Smooth muscle cell (in vitro differentiated cells): ENCODE data around the gene ADAMTS4. TPM values are rescaled to one million over a fixed set of nuclear protein-coding genes. Genes with fewer than 3 reads are reported as not detected.
A peak's percentile ranks its signal among the peaks of the same experiment; 100 is the strongest.

Experiments
- DNase-seq: peaks from one replicate; lab custom pipeline; 2025; ENCODE audit not compliant: unreplicated experiment; lab: John Stamatoyannopoulos, UW
- H2AFZ ChIP-seq: fragments of 200-600 bp; sonication (generic); 2 replicates; pipeline ENCODE4 v1.6.0; 2016; ENCODE audit warnings: antibody characterized with exemption, low read depth, mild to moderate bottlenecking
- H3F3A ChIP-seq: fragments of 200-600 bp; sonication (generic); 2 replicates; pipeline ENCODE4 v1.6.0; 2017; ENCODE audit warnings: antibody characterized with exemption, low read depth
- H3K27ac ChIP-seq: fragments of 200-600 bp; sonication (generic); 2 replicates; pipeline ENCODE4 v1.5.1; 2016; ENCODE audit warnings: low read depth, mild to moderate bottlenecking
- H3K27me3 ChIP-seq: fragments of 200-600 bp; sonication (generic); 2 replicates; pipeline ENCODE4 v1.6.1; 2016; ENCODE audit warnings: low read depth, mild to moderate bottlenecking
- H3K36me3 ChIP-seq: fragments of 200-600 bp; sonication (generic); 2 replicates; pipeline ENCODE4 v1.5.1; 2016; ENCODE audit warnings: low read depth
- H3K4me1 ChIP-seq: fragments of 200-600 bp; sonication (generic); 2 replicates; pipeline ENCODE4 v1.5.1; 2016; ENCODE audit warnings: low read depth
- H3K4me2 ChIP-seq: fragments of 200-600 bp; sonication (generic); 2 replicates; pipeline ENCODE4 v1.6.0; 2016; ENCODE audit warnings: mild to moderate bottlenecking
- H3K4me3 ChIP-seq: fragments of 200-600 bp; sonication (generic); 2 replicates; pipeline ENCODE4 v1.5.1; 2016; ENCODE audit warnings: mild to moderate bottlenecking
- H3K79me2 ChIP-seq: fragments of 200-600 bp; sonication (generic); 2 replicates; pipeline ENCODE4 v1.6.0; 2016; ENCODE audit warnings: low read depth, mild to moderate bottlenecking
- H3K9ac ChIP-seq: fragments of 200-600 bp; sonication (generic); 2 replicates; pipeline ENCODE4 v1.6.0; 2016; ENCODE audit warnings: low read depth
- H3K9me3 ChIP-seq: fragments of 200-600 bp; sonication (generic); replicated peaks from 2 replicates; pipeline ENCODE4 v1.5.1; 2016; ENCODE audit warnings: low read depth
- H4K20me1 ChIP-seq: fragments of 200-600 bp; sonication (generic); 2 replicates; pipeline ENCODE4 v1.6.0; 2016; ENCODE audit warnings: low read depth
- WGBS: methylation state at CpG from one replicate; pipeline ENCODE4 v1.1.7; 2016; ENCODE audit warnings: low lambda C conversion rate; 5-methylcytosine and 5-hydroxymethylcytosine counted together
- polyA plus RNA-seq: library from polyadenylated mRNA; unstranded; fragments of >200 nt; fragmentation: Nextera tagmentation; extraction: Ambion mirVana; gene quantifications from 2 replicates; pipeline ENCODE4 v1.2.1, GENCODE V29; 2016
- total RNA-seq: library from RNA; depleted of rRNA; stranded (reverse); fragments of >200 nt; gene quantifications from 2 replicates; pipeline ENCODE4 v1.2.3, GENCODE V29; 2014
- TF ChIP-seq, protein P1 (sequence below): fragments of 200-600 bp; sonication (generic); IDR thresholded peaks from 2 replicates; pipeline ENCODE4 v1.5.1; 2017; ENCODE audit warnings: borderline replicate concordance, mild to moderate bottlenecking, antibody characterized with exemption; ENCODE audit not compliant: insufficient read depth, poor library complexity, severe bottlenecking

The ADAMTS4 gene
- total and polyA plus RNA-seq, 2 experiments from 2014 or later: 17.1 to 28.3 TPM

DNA sequence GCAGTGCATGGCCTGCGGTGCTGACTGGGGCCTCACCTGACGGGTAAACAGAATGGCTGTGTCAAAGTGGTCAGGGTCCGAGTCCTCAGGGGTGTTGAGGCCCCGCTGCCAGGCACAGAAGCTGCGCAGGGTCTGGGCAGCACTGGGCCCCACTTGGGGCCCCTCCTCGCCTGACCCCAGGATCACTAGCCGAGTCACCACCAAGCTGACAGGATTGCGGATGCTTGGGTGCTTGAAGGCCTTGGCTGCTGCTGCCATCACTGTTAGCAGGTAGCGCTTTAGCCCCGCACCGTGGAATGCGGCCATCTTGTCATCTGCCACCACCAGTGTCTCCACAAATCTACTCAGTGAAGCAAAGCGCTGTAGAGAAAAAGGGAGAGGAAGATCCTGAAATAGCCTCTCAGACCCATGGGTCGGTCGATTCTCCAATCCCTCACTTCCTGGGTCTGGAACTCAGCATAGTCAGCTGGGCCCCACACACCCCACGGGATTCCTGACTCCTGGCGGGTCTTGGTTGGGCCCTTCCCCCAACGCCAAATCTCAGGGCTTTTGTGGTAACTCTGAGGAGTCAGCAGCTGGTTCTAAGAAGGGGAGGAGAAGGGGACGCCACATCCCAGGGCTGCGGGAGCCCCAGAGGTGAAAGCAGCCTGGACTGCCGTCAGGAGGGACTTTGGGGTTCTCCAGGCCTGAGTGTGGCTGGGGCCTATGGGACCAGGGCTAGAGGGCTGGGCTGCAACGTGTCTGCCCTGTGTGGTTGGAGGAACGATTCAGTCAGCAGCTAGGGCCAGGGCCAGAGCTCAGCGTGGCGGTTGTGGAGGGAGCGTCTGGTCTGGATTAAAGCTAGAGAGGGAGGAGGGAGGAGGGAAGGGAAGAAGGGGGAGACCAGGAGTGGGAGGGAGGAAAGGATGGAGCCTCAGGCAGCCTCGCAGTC, 2.1 kb downstream of the ADAMTS4 start:
- peak overlapping the region; percentile 90 for H2AFZ ChIP-seq
- H3K27ac ChIP-seq: peak overlapping the region; percentile 98
- H3F3A ChIP-seq: peaks cover 11% of the 10 kb centered on the region
- TF ChIP-seq, protein P1, sequence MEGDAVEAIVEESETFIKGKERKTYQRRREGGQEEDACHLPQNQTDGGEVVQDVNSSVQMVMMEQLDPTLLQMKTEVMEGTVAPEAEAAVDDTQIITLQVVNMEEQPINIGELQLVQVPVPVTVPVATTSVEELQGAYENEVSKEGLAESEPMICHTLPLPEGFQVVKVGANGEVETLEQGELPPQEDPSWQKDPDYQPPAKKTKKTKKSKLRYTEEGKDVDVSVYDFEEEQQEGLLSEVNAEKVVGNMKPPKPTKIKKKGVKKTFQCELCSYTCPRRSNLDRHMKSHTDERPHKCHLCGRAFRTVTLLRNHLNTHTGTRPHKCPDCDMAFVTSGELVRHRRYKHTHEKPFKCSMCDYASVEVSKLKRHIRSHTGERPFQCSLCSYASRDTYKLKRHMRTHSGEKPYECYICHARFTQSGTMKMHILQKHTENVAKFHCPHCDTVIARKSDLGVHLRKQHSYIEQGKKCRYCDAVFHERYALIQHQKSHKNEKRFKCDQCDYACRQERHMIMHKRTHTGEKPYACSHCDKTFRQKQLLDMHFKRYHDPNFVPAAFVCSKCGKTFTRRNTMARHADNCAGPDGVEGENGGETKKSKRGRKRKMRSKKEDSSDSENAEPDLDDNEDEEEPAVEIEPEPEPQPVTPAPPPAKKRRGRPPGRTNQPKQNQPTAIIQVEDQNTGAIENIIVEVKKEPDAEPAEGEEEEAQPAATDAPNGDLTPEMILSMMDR: no peak
- peak; percentile 51 for DNase-seq
- H3K4me2 ChIP-seq: peak overlapping the region; percentile 87
- WGBS: 52% methylated on average over 23 of the region's 27 CpGs
- no peaks in the 10 kb centered on the region for H4K20me1 ChIP-seq
- H3K79me2 ChIP-seq: peaks cover 6% of the 10 kb centered on the region
- peak overlapping the region; percentile 78 for H3K9ac ChIP-seq
- H3K4me1 ChIP-seq: peaks cover 47% of the 10 kb centered on the region
- no peaks in the 10 kb centered on the region for H3K27me3 ChIP-seq
- no peaks in the 10 kb centered on the region for H3K36me3 ChIP-seq
- peak overlapping the region; percentile 45 for H3K4me3 ChIP-seq
- no peaks in the 10 kb centered on the region for H3K9me3 ChIP-seq

DNA sequence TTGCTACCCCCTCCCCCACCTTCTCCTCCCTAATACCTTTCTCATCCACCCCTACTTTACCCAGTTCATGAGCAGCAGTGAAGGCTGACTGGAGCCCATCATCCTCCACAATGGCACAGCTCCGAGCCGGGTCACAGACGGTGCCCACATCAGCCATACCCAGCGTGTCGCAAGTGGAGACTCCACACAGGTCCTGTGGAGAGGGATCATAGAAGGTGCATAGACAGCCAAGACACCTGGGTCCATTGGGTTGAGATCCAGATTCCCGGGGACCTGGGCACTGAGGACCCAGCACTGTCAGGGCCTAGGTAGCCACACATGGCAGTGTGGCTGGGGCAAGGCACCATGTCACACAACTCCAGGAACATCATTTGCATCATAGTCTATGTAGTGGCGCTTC, 2.7 kb downstream of the ADAMTS4 start:
- Histone ChIP-seq H3K9ac (peak overlapping the region; percentile 78), H4K20me1 (no peaks in the 10 kb centered on the region), H3F3A (peaks cover 7% of the 10 kb centered on the region), H3K27me3 (no peaks in the 10 kb centered on the region), H3K36me3 (no peaks in the 10 kb centered on the region), H3K4me2 (peak overlapping the region; percentile 87), H3K4me1 (peaks cover 40% of the 10 kb centered on the region), H3K4me3 (no peak overlapping the region), H2AFZ (no peak overlapping the region), H3K27ac (peak overlapping the region; percentile 98), H3K79me2 (peaks cover 6% of the 10 kb centered on the region), H3K9me3 (no peaks in the 10 kb centered on the region)
- 98% methylated on average over 7 of the region's 7 CpGs for WGBS
- TF ChIP-seq, protein P1: no peak
- no peak for DNase-seq

DNA sequence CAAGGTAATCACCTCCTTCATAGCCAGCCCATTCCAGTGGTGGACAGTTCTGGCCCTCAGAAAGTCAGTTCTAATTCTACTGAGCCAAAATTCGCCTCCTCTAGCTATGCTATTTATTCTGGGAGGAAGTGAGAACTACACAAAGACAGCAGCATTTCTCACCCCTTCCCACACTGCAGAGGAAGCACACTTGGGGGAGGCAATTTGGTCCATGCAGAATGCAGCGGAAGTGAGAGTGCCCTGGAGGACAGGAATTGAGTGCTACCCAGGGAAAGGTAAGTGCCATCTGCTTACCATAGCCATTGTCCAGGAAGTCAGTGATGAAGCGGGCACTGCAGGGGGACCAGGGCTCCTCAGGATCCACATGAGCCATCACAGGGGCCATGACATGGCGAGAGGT, 3.7 kb downstream of the ADAMTS4 start:
- H3K27ac ChIP-seq: no peak overlapping the region
- H3F3A ChIP-seq: peaks cover 7% of the 10 kb centered on the region
- DNase-seq: no peak
- H4K20me1 ChIP-seq: no peaks in the 10 kb centered on the region
- peaks cover 33% of the 10 kb centered on the region for H3K4me1 ChIP-seq
- TF ChIP-seq, protein P1: no peak
- H2AFZ ChIP-seq: no peak overlapping the region
- no peaks in the 10 kb centered on the region for H3K9me3 ChIP-seq
- no peak overlapping the region for H3K4me2 ChIP-seq
- no peak overlapping the region for H3K9ac ChIP-seq
- WGBS: 91% methylated on average over 4 of the region's 4 CpGs
- peaks cover 6% of the 10 kb centered on the region for H3K79me2 ChIP-seq
- no peaks in the 10 kb centered on the region for H3K27me3 ChIP-seq
- no peaks in the 10 kb centered on the region for H3K36me3 ChIP-seq
- H3K4me3 ChIP-seq: no peak overlapping the region
